PFSK-1 (cell line): Measurements from ENCODE around the gene MPC1.

Experiments
- FOXP2 ChIP-seq: optimal IDR thresholded peaks from 2 replicates; pipeline ENCODE3; 2011; ENCODE audit warnings: borderline replicate concordance, control low read depth, inconsistent platforms; ENCODE audit not compliant: insufficient read depth; ENCODE audit errors: extremely low read length, extremely low read depth
- POLR2AphosphoS5 ChIP-seq: IDR thresholded peaks from 2 replicates; pipeline ENCODE4 v1.6.1; 2012; ENCODE audit warnings: low read depth, mild to moderate bottlenecking, control low read depth, low read length, moderate library complexity
- SIN3A ChIP-seq: IDR thresholded peaks from 2 replicates; pipeline ENCODE4 v1.6.1; 2012; ENCODE audit warnings: mild to moderate bottlenecking, low read length, moderate library complexity, borderline replicate concordance; ENCODE audit not compliant: insufficient read depth
- TAF1 ChIP-seq: IDR thresholded peaks from 2 replicates; pipeline ENCODE4 v1.6.1; 2012; ENCODE audit warnings: low read length, control low read depth, borderline replicate concordance; ENCODE audit not compliant: insufficient read depth
- TF ChIP-seq, protein P1 (sequence below), 2 experiments: IDR thresholded peaks; 2 replicates each; pipeline versions ENCODE4 v1.6.1 to v1.8.0; 2011 to 2012; ENCODE audit warnings: low read depth in 2 of 2, low read length in 2 of 2, control low read depth in 1 of 2, inconsistent platforms in 1 of 2, mild to moderate bottlenecking in 1 of 2, moderate library complexity in 1 of 2; ENCODE audit not compliant: insufficient read depth in 1 of 2

DNA sequence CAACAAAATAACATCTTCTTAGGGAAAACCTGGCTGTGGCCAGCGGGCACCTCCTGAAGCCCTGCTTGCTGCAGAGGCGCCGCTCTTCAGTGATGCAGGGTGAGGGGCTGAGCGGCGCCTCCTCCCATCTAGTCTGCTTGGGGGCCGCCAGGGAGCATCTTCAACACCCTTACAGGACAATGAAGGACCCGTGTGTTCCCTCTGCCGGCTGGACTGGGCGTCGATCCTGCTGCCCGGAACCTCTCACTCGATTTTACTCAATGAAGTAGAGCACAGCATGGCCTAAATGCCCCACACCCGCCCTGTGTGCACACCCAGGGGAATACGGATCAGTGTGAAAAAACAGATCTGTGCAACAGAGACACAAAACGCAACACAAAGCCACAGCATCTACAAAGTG lies 28.5 kb upstream of the MPC1 start:
- TF ChIP-seq, protein P1, sequence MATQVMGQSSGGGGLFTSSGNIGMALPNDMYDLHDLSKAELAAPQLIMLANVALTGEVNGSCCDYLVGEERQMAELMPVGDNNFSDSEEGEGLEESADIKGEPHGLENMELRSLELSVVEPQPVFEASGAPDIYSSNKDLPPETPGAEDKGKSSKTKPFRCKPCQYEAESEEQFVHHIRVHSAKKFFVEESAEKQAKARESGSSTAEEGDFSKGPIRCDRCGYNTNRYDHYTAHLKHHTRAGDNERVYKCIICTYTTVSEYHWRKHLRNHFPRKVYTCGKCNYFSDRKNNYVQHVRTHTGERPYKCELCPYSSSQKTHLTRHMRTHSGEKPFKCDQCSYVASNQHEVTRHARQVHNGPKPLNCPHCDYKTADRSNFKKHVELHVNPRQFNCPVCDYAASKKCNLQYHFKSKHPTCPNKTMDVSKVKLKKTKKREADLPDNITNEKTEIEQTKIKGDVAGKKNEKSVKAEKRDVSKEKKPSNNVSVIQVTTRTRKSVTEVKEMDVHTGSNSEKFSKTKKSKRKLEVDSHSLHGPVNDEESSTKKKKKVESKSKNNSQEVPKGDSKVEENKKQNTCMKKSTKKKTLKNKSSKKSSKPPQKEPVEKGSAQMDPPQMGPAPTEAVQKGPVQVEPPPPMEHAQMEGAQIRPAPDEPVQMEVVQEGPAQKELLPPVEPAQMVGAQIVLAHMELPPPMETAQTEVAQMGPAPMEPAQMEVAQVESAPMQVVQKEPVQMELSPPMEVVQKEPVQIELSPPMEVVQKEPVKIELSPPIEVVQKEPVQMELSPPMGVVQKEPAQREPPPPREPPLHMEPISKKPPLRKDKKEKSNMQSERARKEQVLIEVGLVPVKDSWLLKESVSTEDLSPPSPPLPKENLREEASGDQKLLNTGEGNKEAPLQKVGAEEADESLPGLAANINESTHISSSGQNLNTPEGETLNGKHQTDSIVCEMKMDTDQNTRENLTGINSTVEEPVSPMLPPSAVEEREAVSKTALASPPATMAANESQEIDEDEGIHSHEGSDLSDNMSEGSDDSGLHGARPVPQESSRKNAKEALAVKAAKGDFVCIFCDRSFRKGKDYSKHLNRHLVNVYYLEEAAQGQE (IDR thresholded peaks at IDR 0.05; ENCODE audit: insufficient read depth in 1 of 2, low read depth in 2 of 2, low read length in 2 of 2): no peak
- TF ChIP-seq TAF1: no peak
- no peak for TF ChIP-seq POLR2AphosphoS5
- TF ChIP-seq FOXP2: no peak
- TF ChIP-seq SIN3A: no peak
